HS-5 (cell line): Measurements from ENCODE around the gene FAM236B.
"Not testable (repeated sequence)": the region's sequence is repeated elsewhere in the genome, so short reads cannot be mapped to it uniquely, and the experiment has no call there.

Experiments used
- DNase-seq: peaks from one replicate; pipeline ENCODE4 v3.0.0-alpha.2; 2012; ENCODE audit warnings: low read depth

The FAM236B gene

DNA sequence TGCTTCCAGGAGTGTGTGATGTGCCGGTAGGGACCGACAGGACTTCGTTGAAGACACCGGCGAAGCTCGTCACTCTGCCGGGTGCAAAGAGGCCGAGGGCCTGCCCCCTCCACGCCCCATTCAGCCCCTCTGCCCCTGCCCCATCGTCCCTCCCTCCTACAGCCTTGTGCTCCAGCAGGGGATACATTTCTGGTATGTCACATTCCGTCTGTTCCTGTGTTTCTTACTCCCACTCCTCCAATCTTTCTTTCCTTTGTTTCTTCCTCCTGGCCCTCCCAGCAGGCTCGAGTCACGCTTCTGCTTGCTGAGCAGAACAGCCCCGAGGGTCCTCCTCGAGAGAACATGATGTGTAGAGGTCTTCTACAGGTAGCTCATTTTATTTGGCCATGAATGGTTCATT is at the start of gene FAM236B:
Gene FAM236B, minus strand, starts transcription at position 101 of the 400 bp plus-strand sequence. Its CDS starts 100 bp downstream, at position 1.
- not testable (repeated sequence) for DNase-seq

GRCh38 chrX:72830701-72831100 is 48.2 kb upstream of the FAM236B start:
- not testable (repeated sequence) for DNase-seq

DNA sequence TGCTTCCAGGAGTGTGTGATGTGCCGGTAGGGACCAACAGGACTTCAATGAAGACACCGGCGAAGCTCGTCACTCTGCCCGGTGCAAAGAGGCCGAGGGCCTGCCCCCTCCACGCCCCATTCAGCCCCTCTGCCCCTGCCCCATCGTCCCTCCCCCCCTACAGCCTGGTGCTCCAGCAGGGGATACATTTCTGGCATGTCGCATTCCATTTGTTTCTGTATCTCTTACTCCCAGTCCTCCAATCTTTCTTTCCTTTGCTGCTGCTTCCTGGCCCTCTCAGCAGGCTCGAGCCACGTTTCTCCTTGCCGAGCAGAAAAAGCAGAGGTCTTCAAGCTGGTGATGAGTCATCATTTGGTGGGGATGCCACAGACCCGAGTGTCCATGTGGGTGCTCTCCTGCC is 25.6 kb upstream of the FAM236B start, which contains the start of gene FAM236D:
Gene FAM236D, minus strand, starts transcription at position 101 of the 400 bp plus-strand sequence. Its CDS starts 100 bp downstream, at position 1.
- DNase-seq = not testable (repeated sequence)

DNA sequence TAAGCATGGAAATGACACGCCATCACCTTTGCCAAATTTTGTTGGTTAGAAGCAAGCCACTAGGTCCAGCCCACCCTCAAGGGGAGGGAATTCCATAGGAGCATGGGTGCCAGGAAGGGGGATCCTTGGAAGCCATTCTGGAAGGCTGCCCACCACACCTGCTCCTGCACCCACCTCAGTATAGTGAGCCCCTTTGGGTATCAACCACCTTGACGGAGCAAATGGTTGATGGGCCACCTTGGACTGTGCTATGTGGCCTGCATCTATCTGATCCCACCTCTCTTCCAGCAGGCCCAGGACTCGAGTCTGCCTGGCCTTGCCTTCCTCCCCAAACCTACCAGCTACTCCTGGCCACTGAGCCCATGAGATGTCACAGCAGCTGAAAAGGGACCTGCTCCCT is 7.9 kb upstream of the FAM236B start:
- DNase-seq = not testable (repeated sequence)

DNA sequence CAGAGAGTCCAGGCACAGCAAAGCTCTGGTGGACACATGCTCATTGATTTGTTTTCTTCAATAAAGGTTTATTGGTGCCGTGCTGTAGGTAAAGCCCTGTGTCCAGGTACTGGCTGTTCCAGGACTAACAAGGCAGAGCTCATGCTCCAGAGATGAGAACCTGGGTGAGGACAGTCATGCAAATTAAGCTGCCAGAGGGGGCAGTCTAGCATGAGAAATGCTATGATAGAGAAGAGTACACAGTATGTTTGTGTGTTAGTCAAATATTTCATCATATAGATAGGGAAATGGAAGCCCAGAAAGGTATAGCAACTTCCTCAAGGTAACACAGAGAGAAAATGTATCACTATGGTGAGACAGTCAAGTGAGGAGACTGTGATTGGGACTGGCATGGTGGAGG is 5.7 kb upstream of the FAM236B start:
- DNase-seq = not testable (repeated sequence)

DNA sequence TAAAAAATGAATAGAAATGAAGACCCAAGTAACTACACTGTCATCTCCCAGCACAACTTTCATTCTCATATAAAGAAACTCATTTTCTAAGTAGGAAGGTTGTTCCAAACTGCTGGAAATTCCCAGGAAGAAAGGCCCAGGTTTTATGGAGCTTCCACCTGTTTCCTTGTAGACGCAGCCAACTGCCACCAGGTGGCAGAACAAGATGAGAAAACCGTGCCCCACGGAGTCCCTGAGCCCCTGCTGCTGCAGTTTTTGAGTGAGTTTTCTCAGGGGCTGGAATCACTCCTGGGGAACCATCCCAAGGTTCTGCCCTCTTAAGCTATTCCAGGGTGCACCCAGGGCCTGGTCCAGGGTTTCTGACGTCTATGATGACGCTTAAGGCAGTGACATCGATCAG is 1.5 kb upstream of the FAM236B start:
- not testable (repeated sequence) for DNase-seq

GRCh38 chrX:72783365-72783936 is 991 bp upstream of the FAM236B start:
- not testable (repeated sequence) for DNase-seq

- DNase-seq = not testable (repeated sequence)
These were observed 4.3 kb downstream of the FAM236B start for GRCh38 chrX:72778146-72778545.

- not testable (repeated sequence) for DNase-seq
These were observed 5.0 kb downstream of the FAM236B start for GRCh38 chrX:72777467-72777790.

GRCh38 chrX:72776653-72777466 is 5.6 kb downstream of the FAM236B start, which contains the start of gene DMRTC1B:
Gene DMRTC1B, plus strand, starts transcription at chrX:72776890. Its CDS starts 68,246 bp downstream, at chrX:72845136.
- DNase-seq = not testable (repeated sequence)

GRCh38 chrX:72760454-72760853 is 22.0 kb downstream of the FAM236B start:
- not testable (repeated sequence) for DNase-seq

DNA sequence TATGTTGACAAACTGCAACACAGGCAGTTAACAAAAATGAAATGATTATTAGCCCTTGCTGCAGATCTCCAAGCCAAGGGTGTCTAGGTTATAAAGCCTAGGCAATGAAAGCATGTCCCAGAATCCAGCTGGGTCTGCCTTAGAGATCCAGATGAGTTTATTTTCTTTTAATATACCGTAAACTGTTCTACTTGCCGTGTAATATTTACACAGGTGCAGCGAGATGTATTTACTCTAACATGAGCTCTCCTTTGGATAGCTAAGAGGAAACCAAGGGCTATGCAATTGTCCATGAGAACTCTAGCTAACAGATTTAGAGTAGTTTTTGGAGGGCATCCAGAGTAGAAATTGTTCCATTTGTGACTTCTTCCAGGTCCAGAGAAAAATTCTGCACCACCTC is 33.9 kb downstream of the FAM236B start:
- not testable (repeated sequence) for DNase-seq

DNA sequence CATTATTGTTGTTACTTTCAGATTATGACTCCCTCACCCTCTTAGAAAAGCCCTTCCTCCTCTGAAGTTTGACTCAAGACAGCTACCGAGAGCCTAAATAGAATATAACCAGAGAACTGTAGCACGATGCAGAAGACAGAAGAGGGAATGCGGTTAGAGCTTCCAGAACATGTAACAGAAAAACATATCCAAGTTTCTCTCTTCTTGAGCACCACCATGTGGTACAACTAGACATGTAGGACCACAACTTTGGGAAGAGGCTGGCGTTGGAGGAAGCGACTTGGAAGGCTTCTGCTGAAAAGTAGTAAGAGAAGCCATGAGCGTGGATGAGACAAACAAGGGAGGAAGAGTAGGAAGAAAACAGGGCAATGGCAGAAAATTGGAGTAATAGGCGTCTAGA is 36.9 kb downstream of the FAM236B start:
- DNase-seq = not testable (repeated sequence)

DNA sequence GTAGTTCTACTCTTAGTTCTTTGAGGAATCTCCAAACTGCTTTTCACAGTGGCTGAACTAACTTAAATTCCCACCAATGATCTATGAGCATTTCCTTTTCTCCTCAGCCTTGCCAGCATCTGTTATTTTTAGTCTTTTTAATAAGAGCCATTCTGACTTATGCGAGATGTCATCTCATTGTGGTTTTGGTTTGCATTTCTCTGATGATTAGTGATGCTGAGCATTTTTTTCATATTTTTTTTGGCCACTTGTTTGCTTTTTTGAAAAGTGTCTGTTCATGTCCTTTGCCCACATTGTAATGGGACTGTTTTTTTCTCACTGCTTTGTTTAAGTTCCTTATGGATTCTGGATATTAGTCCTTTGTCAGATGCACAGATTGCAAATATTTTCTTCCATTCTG is 46.9 kb downstream of the FAM236B start:
- DNase-seq = no peak

- DNase-seq = not testable (repeated sequence)
These were observed 48.8 kb downstream of the FAM236B start for GRCh38 chrX:72733636-72734035.
